ENCODE measurements around the gene BBOF1.

DNA sequence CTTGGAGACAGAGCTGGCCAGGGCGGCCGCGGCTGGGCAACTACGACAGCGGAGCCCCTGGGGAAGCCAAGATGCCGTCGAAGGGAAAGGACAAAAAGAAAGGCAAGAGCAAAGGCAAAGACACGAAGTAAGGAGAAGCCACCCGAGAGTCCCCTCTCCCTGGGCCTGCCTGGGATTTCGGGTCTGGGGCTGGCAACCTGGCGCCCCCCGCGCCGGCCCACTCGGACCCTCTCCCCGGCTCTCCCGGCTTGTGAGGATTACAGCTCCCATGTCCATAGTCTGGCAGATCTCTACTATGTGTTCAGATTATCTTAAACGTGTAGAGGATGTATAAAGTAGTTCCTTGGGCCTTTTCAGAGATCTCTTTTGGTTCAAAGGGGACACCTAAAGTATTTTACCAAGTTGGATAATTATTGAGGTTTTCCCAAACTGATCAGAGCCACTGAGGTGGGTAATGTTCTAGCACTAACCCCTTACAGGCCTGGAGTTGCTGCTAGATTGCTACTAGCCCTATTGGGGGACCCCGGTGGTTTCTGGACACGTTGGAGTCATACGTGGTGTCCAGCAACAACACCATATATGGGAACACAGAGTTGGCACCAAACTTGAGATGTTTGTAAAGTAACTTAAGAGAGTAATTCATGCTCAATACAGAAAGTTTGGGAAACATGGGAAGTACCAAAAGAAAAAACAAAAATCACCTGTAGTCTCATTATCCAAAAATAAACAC lies 424 bp downstream of the BBOF1 start:
- TF ChIP-seq, protein P1, sequence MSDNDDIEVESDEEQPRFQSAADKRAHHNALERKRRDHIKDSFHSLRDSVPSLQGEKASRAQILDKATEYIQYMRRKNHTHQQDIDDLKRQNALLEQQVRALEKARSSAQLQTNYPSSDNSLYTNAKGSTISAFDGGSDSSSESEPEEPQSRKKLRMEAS (IDR thresholded peaks at IDR 0.05): no peak
- TF ChIP-seq, protein P2, sequence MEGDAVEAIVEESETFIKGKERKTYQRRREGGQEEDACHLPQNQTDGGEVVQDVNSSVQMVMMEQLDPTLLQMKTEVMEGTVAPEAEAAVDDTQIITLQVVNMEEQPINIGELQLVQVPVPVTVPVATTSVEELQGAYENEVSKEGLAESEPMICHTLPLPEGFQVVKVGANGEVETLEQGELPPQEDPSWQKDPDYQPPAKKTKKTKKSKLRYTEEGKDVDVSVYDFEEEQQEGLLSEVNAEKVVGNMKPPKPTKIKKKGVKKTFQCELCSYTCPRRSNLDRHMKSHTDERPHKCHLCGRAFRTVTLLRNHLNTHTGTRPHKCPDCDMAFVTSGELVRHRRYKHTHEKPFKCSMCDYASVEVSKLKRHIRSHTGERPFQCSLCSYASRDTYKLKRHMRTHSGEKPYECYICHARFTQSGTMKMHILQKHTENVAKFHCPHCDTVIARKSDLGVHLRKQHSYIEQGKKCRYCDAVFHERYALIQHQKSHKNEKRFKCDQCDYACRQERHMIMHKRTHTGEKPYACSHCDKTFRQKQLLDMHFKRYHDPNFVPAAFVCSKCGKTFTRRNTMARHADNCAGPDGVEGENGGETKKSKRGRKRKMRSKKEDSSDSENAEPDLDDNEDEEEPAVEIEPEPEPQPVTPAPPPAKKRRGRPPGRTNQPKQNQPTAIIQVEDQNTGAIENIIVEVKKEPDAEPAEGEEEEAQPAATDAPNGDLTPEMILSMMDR (IDR thresholded peaks at IDR 0.05; ENCODE audit: control extremely low read depth in 1 of 3, insufficient read depth in 1 of 3, low read depth in 1 of 3, low read length in 3 of 3): no peak
- TF ChIP-seq CHD1 (IDR thresholded peaks at IDR 0.05; ENCODE audit: low read depth, low read length): no peak
- TF ChIP-seq SRF (IDR thresholded peaks at IDR 0.05; ENCODE audit: low read depth, low read length): no peak
- no peak for TF ChIP-seq POLR2A (IDR thresholded peaks at IDR 0.05; ENCODE audit: control extremely low read depth in 1 of 2, low read depth in 2 of 2, low read length in 2 of 2)
- no peak for TF ChIP-seq GABPA (IDR thresholded peaks at IDR 0.05; ENCODE audit: borderline replicate concordance, insufficient read depth, low read length)
- TF ChIP-seq JUND (IDR thresholded peaks at IDR 0.05; ENCODE audit: low read length): no peak
- no peak for TF ChIP-seq FOSL1 (IDR thresholded peaks at IDR 0.05; ENCODE audit: insufficient read depth, low read depth, low read length)
- TF ChIP-seq POLR2AphosphoS5 (IDR thresholded peaks at IDR 0.05; ENCODE audit: low read depth, low read length): no peak
- TF ChIP-seq SIX5 (IDR thresholded peaks at IDR 0.05; ENCODE audit: low read depth, low read length): no peak
- no peak for TF ChIP-seq SAP30 (IDR thresholded peaks at IDR 0.05; ENCODE audit: insufficient read depth, insufficient replicate concordance, low read length)
- TF ChIP-seq RAD21 (IDR thresholded peaks at IDR 0.05 in 1 of 2, conservative IDR thresholded peaks at IDR 0.05 in 1 of 2; ENCODE audit: low read depth in 2 of 2, low read length in 2 of 2): no peak
- no peak for TF ChIP-seq EP300 (IDR thresholded peaks at IDR 0.05; ENCODE audit: borderline replicate concordance in 1 of 2, low read depth in 2 of 2, low read length in 2 of 2)
